ENCODE data around the gene FAM200A. TPM values are rescaled to one million over a fixed set of nuclear protein-coding genes. Genes with fewer than 3 reads are reported as not detected.
A peak's percentile ranks its signal among the peaks of the same experiment; 100 is the strongest.
"Not testable (repeated sequence)": the region's sequence is repeated elsewhere in the genome, so short reads cannot be mapped to it uniquely, and the experiment has no call there.

FAM200A gene
- polyA plus RNA-seq, 1 donor (not counting 4 experiments of a cell fraction or from before 2014, with no cell fraction given): 7.6 TPM

DNA sequence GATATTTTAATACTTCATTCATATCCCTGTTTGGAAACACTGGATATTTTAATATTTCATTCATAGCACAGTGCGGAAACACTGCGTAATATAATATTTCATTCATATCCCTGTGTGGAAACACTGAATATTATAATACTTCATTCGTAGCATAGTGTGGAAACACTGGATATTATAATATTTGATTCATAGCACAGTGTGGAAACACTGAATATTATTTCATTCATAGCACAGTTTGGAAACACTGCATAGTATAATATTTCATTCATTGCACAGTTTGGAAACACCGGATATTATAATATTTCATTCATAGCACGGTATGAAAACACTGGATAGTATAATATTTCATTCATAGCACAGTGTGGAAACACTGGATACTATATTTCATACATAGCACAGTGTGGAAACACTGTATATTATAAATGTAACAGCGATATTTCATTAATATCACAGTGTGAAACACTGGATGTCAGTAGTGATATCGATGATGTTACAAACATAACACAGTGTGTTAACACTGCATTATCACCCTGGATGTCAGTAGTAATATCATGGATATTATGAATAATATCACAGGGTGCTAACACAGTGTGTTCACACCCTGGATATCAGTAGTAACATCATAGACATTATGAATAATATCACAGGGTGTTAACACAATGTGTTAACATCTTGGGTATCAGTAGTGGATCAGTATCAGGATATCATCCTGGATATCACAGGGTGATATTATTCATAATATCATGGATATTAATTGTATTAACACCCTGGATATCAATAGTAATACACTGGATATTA lies 43.2 kb upstream of the FAM200A start:
- H3K4me2 ChIP-seq (ENCODE audit: control insufficient read depth, extremely low read depth, insufficient read depth, low read depth, low read length): no peak overlapping the region
- no peaks in the 10 kb centered on the region for H3K79me2 ChIP-seq (ENCODE audit: control insufficient read depth, insufficient read depth, low read length)
- no peaks in the 10 kb centered on the region for H4K20me1 ChIP-seq (ENCODE audit: control insufficient read depth, extremely low read depth, insufficient read depth, low read length)
- H3K27me3 ChIP-seq (ENCODE audit: control insufficient read depth, extremely low read depth, insufficient read depth, low read length): no peaks in the 10 kb centered on the region
- no peak for FAIRE-seq
- no peak for DNase-seq (ENCODE audit: low read depth, low spot score)
- no peaks in the 10 kb centered on the region for H3K9me3 ChIP-seq (ENCODE audit: control insufficient read depth, low read depth, low read length)
- H3K4me3 ChIP-seq (ENCODE audit: control insufficient read depth in 2 of 3, extremely low read depth in 1 of 3, insufficient read depth in 2 of 3, low read depth in 1 of 3, low read length in 3 of 3): no peak overlapping the region
- H3K27ac ChIP-seq (ENCODE audit: control insufficient read depth, insufficient read depth, low read length): no peak overlapping the region
- no peak overlapping the region for H2AFZ ChIP-seq (ENCODE audit: control insufficient read depth, low read length)
- TF ChIP-seq, protein P1, sequence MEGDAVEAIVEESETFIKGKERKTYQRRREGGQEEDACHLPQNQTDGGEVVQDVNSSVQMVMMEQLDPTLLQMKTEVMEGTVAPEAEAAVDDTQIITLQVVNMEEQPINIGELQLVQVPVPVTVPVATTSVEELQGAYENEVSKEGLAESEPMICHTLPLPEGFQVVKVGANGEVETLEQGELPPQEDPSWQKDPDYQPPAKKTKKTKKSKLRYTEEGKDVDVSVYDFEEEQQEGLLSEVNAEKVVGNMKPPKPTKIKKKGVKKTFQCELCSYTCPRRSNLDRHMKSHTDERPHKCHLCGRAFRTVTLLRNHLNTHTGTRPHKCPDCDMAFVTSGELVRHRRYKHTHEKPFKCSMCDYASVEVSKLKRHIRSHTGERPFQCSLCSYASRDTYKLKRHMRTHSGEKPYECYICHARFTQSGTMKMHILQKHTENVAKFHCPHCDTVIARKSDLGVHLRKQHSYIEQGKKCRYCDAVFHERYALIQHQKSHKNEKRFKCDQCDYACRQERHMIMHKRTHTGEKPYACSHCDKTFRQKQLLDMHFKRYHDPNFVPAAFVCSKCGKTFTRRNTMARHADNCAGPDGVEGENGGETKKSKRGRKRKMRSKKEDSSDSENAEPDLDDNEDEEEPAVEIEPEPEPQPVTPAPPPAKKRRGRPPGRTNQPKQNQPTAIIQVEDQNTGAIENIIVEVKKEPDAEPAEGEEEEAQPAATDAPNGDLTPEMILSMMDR (optimal IDR thresholded peaks at IDR 0.05 in 1 of 3, IDR thresholded peaks at IDR 0.05 in 1 of 3, conservative IDR thresholded peaks at IDR 0.05 in 1 of 3; ENCODE audit: extremely low read depth in 1 of 3, insufficient read depth in 2 of 3, low read length in 3 of 3): no peak
- TF ChIP-seq EZH2 (IDR thresholded peaks at IDR 0.05; ENCODE audit: low read length): no peak
- dilution Hi-C loops (cut with MboI; ENCODE audit: extremely low pct_ligation_motif_present, low sequenced_read_pairs): no loop called here
- H3K4me1 ChIP-seq (ENCODE audit: control insufficient read depth, extremely low read depth, insufficient read depth, low read length): no peaks in the 10 kb centered on the region
- no peaks in the 10 kb centered on the region for H3K9me1 ChIP-seq (ENCODE audit: control insufficient read depth, extremely low read depth, insufficient read depth, low read length)
- no peaks in the 10 kb centered on the region for H3K36me3 ChIP-seq (ENCODE audit: control insufficient read depth in 2 of 2, extremely low read depth in 1 of 2, insufficient read depth in 2 of 2, low read length in 2 of 2)
- H3K9ac ChIP-seq (ENCODE audit: control insufficient read depth, extremely low read depth, insufficient read depth, low read length): no peak overlapping the region

- no peak for FAIRE-seq
- Histone ChIP-seq H3K4me1 (ENCODE audit: control insufficient read depth, extremely low read depth, insufficient read depth, low read length) (no peaks in the 10 kb centered on the region), H3K4me2 (ENCODE audit: control insufficient read depth, extremely low read depth, insufficient read depth, low read depth, low read length) (no peak overlapping the region), H3K4me3 (ENCODE audit: control insufficient read depth in 2 of 3, extremely low read depth in 1 of 3, insufficient read depth in 2 of 3, low read depth in 1 of 3, low read length in 3 of 3) (no peak overlapping the region), H3K27me3 (ENCODE audit: control insufficient read depth, extremely low read depth, insufficient read depth, low read length) (no peaks in the 10 kb centered on the region), H3K79me2 (ENCODE audit: control insufficient read depth, insufficient read depth, low read length) (no peaks in the 10 kb centered on the region), H3K9ac (ENCODE audit: control insufficient read depth, extremely low read depth, insufficient read depth, low read length) (no peak overlapping the region), H3K9me3 (ENCODE audit: control insufficient read depth, low read depth, low read length) (no peaks in the 10 kb centered on the region), H4K20me1 (ENCODE audit: control insufficient read depth, extremely low read depth, insufficient read depth, low read length) (no peaks in the 10 kb centered on the region), H3K9me1 (ENCODE audit: control insufficient read depth, extremely low read depth, insufficient read depth, low read length) (no peaks in the 10 kb centered on the region), H2AFZ (ENCODE audit: control insufficient read depth, low read length) (no peak overlapping the region), H3K36me3 (ENCODE audit: control insufficient read depth in 2 of 2, extremely low read depth in 1 of 2, insufficient read depth in 2 of 2, low read length in 2 of 2) (no peaks in the 10 kb centered on the region), H3K27ac (ENCODE audit: control insufficient read depth, insufficient read depth, low read length) (no peak overlapping the region)
- no peak for DNase-seq (ENCODE audit: low read depth, low spot score)
- TF ChIP-seq EZH2 (IDR thresholded peaks at IDR 0.05; ENCODE audit: low read length): no peak
- TF ChIP-seq, protein P1 (optimal IDR thresholded peaks at IDR 0.05 in 1 of 3, IDR thresholded peaks at IDR 0.05 in 1 of 3, conservative IDR thresholded peaks at IDR 0.05 in 1 of 3; ENCODE audit: extremely low read depth in 1 of 3, insufficient read depth in 2 of 3, low read length in 3 of 3): no peak
- dilution Hi-C loops (cut with MboI; ENCODE audit: extremely low pct_ligation_motif_present, low sequenced_read_pairs): no loop called here
These were observed 37.0 kb upstream of the FAM200A start for GRCh38 chr7:99588868-99589267.

- Histone ChIP-seq H3K9ac (ENCODE audit: control insufficient read depth, extremely low read depth, insufficient read depth, low read length) (peak overlapping the region; percentile 37), H2AFZ (ENCODE audit: control insufficient read depth, low read length) (peak overlapping the region; percentile 90), H3K4me3 (ENCODE audit: control insufficient read depth in 2 of 3, extremely low read depth in 1 of 3, insufficient read depth in 2 of 3, low read depth in 1 of 3, low read length in 3 of 3) (peak overlapping the region in 1 of 3 experiments; percentile 61), H3K4me1 (ENCODE audit: control insufficient read depth, extremely low read depth, insufficient read depth, low read length) (peaks cover 12% of the 10 kb centered on the region), H3K4me2 (ENCODE audit: control insufficient read depth, extremely low read depth, insufficient read depth, low read depth, low read length) (peak overlapping the region; percentile 83)
- H3K9me3 ChIP-seq (ENCODE audit: control insufficient read depth, low read depth, low read length); DNase-seq (ENCODE audit: low read depth, low spot score); dilution Hi-C loops (cut with MboI; ENCODE audit: extremely low pct_ligation_motif_present, low sequenced_read_pairs); H3K36me3 ChIP-seq (ENCODE audit: control insufficient read depth in 2 of 2, extremely low read depth in 1 of 2, insufficient read depth in 2 of 2, low read length in 2 of 2); H3K9me1 ChIP-seq (ENCODE audit: control insufficient read depth, extremely low read depth, insufficient read depth, low read length); H3K79me2 ChIP-seq (ENCODE audit: control insufficient read depth, insufficient read depth, low read length); H3K27ac ChIP-seq (ENCODE audit: control insufficient read depth, insufficient read depth, low read length); H4K20me1 ChIP-seq (ENCODE audit: control insufficient read depth, extremely low read depth, insufficient read depth, low read length); H3K27me3 ChIP-seq (ENCODE audit: control insufficient read depth, extremely low read depth, insufficient read depth, low read length); FAIRE-seq: not testable (repeated sequence)
These were observed 28.9 kb upstream of the FAM200A start for GRCh38 chr7:99580778-99581332.
